ENCODE results near the gene UST.

UST gene

DNA sequence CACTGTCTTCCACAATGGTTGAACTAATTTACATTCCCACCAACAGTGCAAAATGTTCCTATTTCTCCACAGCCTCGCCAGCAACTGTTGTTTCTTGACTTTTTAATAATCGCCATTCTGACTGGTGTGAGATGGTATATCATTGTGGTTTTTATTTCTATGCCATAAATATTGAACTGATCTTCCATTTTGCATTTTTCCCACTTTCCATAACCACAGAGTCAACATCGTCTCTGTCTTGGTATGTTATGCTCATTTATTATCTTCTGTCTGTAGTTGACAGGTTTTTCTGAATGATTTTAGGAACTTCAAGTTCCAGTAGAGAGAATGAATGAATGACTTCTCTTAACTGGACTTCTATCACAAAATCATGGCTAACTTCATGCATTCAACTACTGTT is 259.8 kb downstream of the UST start:
- Histone ChIP-seq H3K9me2 (replicated peaks; ENCODE audit: control insufficient read depth, low read length) (no peaks in the 10 kb centered on the region), H3K79me2 (ENCODE audit: control insufficient read depth, low read length) (no peaks in the 10 kb centered on the region), H3K9me3 (ENCODE audit: control insufficient read depth, insufficient read depth, low read length) (peaks cover under 1% of the 10 kb centered on the region; the same call in 1 of the 2 replicates), H3K4me2 (ENCODE audit: low read length) (no peak overlapping the region), H3K27me3 (ENCODE audit: control insufficient read depth, low read length) (peaks cover 5% of the 10 kb centered on the region; the same call in 1 of the 2 replicates), H4K20me1 (ENCODE audit: control insufficient read depth, insufficient read depth, low read depth, low read length) (no peaks in the 10 kb centered on the region), H3K4me1 (ENCODE audit: control insufficient read depth, low read length) (no peaks in the 10 kb centered on the region), H3K27ac (ENCODE audit: low read depth, low read length) (no peak overlapping the region), H3K36me3 (ENCODE audit: control insufficient read depth, low read length) (no peaks in the 10 kb centered on the region), H3F3A (ENCODE audit: control insufficient read depth, insufficient read depth) (no peaks in the 10 kb centered on the region), H3K4me3 (ENCODE audit: low read length) (no peak overlapping the region)
- no peak for TF ChIP-seq EZH2phosphoT487 (IDR thresholded peaks at IDR 0.05; ENCODE audit: borderline replicate concordance, low read length)
- TF ChIP-seq, protein P1, sequence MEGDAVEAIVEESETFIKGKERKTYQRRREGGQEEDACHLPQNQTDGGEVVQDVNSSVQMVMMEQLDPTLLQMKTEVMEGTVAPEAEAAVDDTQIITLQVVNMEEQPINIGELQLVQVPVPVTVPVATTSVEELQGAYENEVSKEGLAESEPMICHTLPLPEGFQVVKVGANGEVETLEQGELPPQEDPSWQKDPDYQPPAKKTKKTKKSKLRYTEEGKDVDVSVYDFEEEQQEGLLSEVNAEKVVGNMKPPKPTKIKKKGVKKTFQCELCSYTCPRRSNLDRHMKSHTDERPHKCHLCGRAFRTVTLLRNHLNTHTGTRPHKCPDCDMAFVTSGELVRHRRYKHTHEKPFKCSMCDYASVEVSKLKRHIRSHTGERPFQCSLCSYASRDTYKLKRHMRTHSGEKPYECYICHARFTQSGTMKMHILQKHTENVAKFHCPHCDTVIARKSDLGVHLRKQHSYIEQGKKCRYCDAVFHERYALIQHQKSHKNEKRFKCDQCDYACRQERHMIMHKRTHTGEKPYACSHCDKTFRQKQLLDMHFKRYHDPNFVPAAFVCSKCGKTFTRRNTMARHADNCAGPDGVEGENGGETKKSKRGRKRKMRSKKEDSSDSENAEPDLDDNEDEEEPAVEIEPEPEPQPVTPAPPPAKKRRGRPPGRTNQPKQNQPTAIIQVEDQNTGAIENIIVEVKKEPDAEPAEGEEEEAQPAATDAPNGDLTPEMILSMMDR (IDR thresholded peaks at IDR 0.05; ENCODE audit: low read depth, low read length, poor library complexity, severe bottlenecking) = no peak

DNA sequence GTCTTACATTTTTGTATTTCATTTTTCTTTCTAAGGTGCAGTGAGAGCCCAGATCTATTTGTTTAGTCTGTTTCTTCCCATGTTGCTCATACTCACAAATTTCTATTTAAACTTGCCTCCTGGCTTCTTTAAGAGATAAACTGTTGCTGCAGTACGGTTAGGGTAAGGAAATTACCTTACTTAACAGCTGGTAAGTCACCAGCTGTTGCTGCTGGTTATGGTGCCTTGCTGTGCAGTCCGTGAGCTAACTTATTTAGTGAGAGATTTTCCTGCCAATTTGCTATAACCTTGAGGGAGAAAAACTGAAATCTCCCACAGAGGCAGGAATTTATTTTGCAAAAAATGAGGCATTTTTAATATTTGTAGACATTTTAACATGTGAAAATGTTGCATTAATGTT is 261.0 kb downstream of the UST start:
- Histone ChIP-seq H3K9me3 (ENCODE audit: control insufficient read depth, insufficient read depth, low read length) (no peaks in the 10 kb centered on the region), H3F3A (ENCODE audit: control insufficient read depth, insufficient read depth) (no peaks in the 10 kb centered on the region), H3K79me2 (ENCODE audit: control insufficient read depth, low read length) (no peaks in the 10 kb centered on the region), H3K4me2 (ENCODE audit: low read length) (no peak overlapping the region), H3K27ac (ENCODE audit: low read depth, low read length) (no peak overlapping the region), H3K9me2 (replicated peaks; ENCODE audit: control insufficient read depth, low read length) (no peaks in the 10 kb centered on the region), H4K20me1 (ENCODE audit: control insufficient read depth, insufficient read depth, low read depth, low read length) (no peaks in the 10 kb centered on the region), H3K4me1 (ENCODE audit: control insufficient read depth, low read length) (no peaks in the 10 kb centered on the region), H3K36me3 (ENCODE audit: control insufficient read depth, low read length) (no peaks in the 10 kb centered on the region), H3K4me3 (ENCODE audit: low read length) (no peak overlapping the region), H3K27me3 (ENCODE audit: control insufficient read depth, low read length) (peaks cover 5% of the 10 kb centered on the region; the same call in 1 of the 2 replicates)
- no peak for TF ChIP-seq EZH2phosphoT487 (IDR thresholded peaks at IDR 0.05; ENCODE audit: borderline replicate concordance, low read length)
- TF ChIP-seq, protein P1 (IDR thresholded peaks at IDR 0.05; ENCODE audit: low read depth, low read length, poor library complexity, severe bottlenecking) = no peak

DNA sequence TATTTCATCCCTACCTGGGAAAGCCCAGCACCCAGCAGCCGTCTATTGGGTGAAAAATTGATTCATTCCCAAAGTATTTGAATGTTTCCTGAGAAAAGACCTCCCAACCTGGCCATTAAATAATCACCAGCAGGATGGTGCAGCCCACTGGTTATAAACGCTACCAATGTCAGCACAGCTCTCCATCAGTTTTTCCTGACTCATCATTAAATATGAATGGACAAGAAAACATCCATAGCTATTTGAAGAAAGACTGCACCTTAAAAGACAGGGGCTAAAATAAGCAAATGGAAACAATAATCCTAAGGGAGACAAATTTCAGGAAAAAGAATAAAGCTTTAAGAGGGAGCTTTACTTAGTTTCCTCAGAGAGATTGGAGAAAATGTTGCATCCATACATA is 261.9 kb downstream of the UST start:
- no peaks in the 10 kb centered on the region for H3K79me2 ChIP-seq (ENCODE audit: control insufficient read depth, low read length)
- no peaks in the 10 kb centered on the region for H3K36me3 ChIP-seq (ENCODE audit: control insufficient read depth, low read length)
- no peaks in the 10 kb centered on the region for H4K20me1 ChIP-seq (ENCODE audit: control insufficient read depth, insufficient read depth, low read depth, low read length)
- no peak overlapping the region for H3K4me2 ChIP-seq (ENCODE audit: low read length)
- H3F3A ChIP-seq (ENCODE audit: control insufficient read depth, insufficient read depth) = no peaks in the 10 kb centered on the region
- H3K27ac ChIP-seq (ENCODE audit: low read depth, low read length) = no peak overlapping the region
- H3K4me3 ChIP-seq (ENCODE audit: low read length) = no peak overlapping the region
- H3K9me2 ChIP-seq (replicated peaks; ENCODE audit: control insufficient read depth, low read length) = no peaks in the 10 kb centered on the region
- H3K9me3 ChIP-seq (ENCODE audit: control insufficient read depth, insufficient read depth, low read length) = no peaks in the 10 kb centered on the region
- H3K4me1 ChIP-seq (ENCODE audit: control insufficient read depth, low read length) = no peaks in the 10 kb centered on the region
- peaks cover 5% of the 10 kb centered on the region; the same call in 1 of the 2 replicates for H3K27me3 ChIP-seq (ENCODE audit: control insufficient read depth, low read length)
- TF ChIP-seq, protein P1 (IDR thresholded peaks at IDR 0.05; ENCODE audit: low read depth, low read length, poor library complexity, severe bottlenecking) = no peak
- no peak for TF ChIP-seq EZH2phosphoT487 (IDR thresholded peaks at IDR 0.05; ENCODE audit: borderline replicate concordance, low read length)
